HG03139 (cell line): ENCODE results near the gene ZNF814.
"Not testable (repeated sequence)": the region's sequence is repeated elsewhere in the genome, so short reads cannot be mapped to it uniquely, and the experiment has no call there.

Source experiments
- ATAC-seq: cut with Tn5 transposase; IDR thresholded peaks from one replicate; pipeline ENCODE4 v1.9.1; 2021; ENCODE audit not compliant: unreplicated experiment

The ZNF814 gene

GRCh38 chr19:57817976-57818375 is 70.9 kb downstream of the ZNF814 start:
- ATAC-seq, result no peak

GRCh38 chr19:57816652-57817051 is 72.2 kb downstream of the ZNF814 start:
- ATAC-seq, result no peak

GRCh38 chr19:57815247-57816075 is 73.4 kb downstream of the ZNF814 start:
- ATAC-seq, result no peak

- peak; percentile 62 for ATAC-seq
Observed at GRCh38 chr19:57814505-57815246, 74.2 kb downstream of the ZNF814 start, which contains the start of gene ZNF552. Gene ZNF552 (minus strand): TSS chr19:57814913. CDS start chr19:57814743, 170 bp downstream.

- ATAC-seq, result no peak
Observed at GRCh38 chr19:57813919-57814504, 74.8 kb downstream of the ZNF814 start.

- not testable (repeated sequence) for ATAC-seq
Observed at GRCh38 chr19:57812975-57813820, 75.6 kb downstream of the ZNF814 start.

- ATAC-seq, result peak; percentile 46
Observed at GRCh38 chr19:57812226-57812625, 76.6 kb downstream of the ZNF814 start.

GRCh38 chr19:57810410-57811295 is 78.2 kb downstream of the ZNF814 start:
- ATAC-seq, result not testable (repeated sequence)

- no peak for ATAC-seq
Observed at GRCh38 chr19:57807541-57807940, 81.3 kb downstream of the ZNF814 start.

- ATAC-seq, result no peak
Observed at GRCh38 chr19:57803594-57804325, 85.1 kb downstream of the ZNF814 start.

GRCh38 chr19:57803265-57803593 is 85.6 kb downstream of the ZNF814 start:
- no peak for ATAC-seq

- ATAC-seq, result no peak
Observed at GRCh38 chr19:57802269-57802668, 86.6 kb downstream of the ZNF814 start.

GRCh38 chr19:57800696-57801095 is 88.1 kb downstream of the ZNF814 start:
- ATAC-seq, result no peak
